A549 (cell line): ENCODE results near the gene NUP88.
A peak's percentile ranks its signal among the peaks of the same experiment; 100 is the strongest.

ENCODE experiments used
- CEBPB ChIP-seq, 2 experiments: fragments of >200 bp in 1 of 2; sonication (Bioruptor Twin) in 1 of 2; formaldehyde crosslinking in 1 of 2; IDR thresholded peaks; 2 replicates each; pipeline ENCODE4 v1.6.1; 2012 to 2016
- CTCF ChIP-seq: fragments of >200 bp; sonication (Bioruptor Twin); formaldehyde crosslinking; IDR thresholded peaks from 3 replicates; pipeline ENCODE4 v1.5.1; 2016
- ELK1 ChIP-seq: fragments of 150-350 bp; IDR thresholded peaks from 2 replicates; pipeline ENCODE4 v1.6.1; 2014; ENCODE audit warnings: low read depth, mild to moderate bottlenecking, low read length
- EP300 ChIP-seq, 2 experiments: fragments of >200 bp; sonication (Bioruptor Twin); formaldehyde crosslinking; IDR thresholded peaks; 2 replicates in 1 of 2; 3 replicates in 1 of 2; pipeline ENCODE4 v1.6.1; 2016 to 2017
- JUN ChIP-seq, 2 experiments: fragments of >200 bp; sonication (Bioruptor Twin); formaldehyde crosslinking; IDR thresholded peaks; 2 replicates in 1 of 2; 3 replicates in 1 of 2; pipeline ENCODE4 v1.6.1; 2016 to 2017
- KDM5A ChIP-seq: fragments of 200-600 bp; sonication (generic); IDR thresholded peaks from 2 replicates; pipeline ENCODE4 v1.6.1; 2016; ENCODE audit warnings: antibody characterized with exemption, mild to moderate bottlenecking
- MYC ChIP-seq: IDR thresholded peaks from 2 replicates; pipeline ENCODE4 v1.6.1; 2012; ENCODE audit warnings: mild to moderate bottlenecking, inconsistent platforms, low read length, improper control_type of control experiment, borderline replicate concordance
- POLR2A ChIP-seq: IDR thresholded peaks from 2 replicates; pipeline ENCODE4 v1.6.1; 2012; ENCODE audit warnings: mild to moderate bottlenecking, low read length
- RAD21 ChIP-seq, 2 experiments: fragments of >200 bp in 1 of 2; sonication (Bioruptor Twin) in 1 of 2; formaldehyde crosslinking in 1 of 2; IDR thresholded peaks in 1 of 2; conservative IDR thresholded peaks in 1 of 2; 2 replicates in 1 of 2; 3 replicates in 1 of 2; pipeline ENCODE4 v1.6.1; 2012 to 2018; ENCODE audit warnings: inconsistent platforms in 1 of 2
- RARB ChIP-seq: fragments of 250-450 bp; sonication (Bioruptor Pico); IDR thresholded peaks from 2 replicates; pipeline ENCODE4 v1.8.0; 2021; ENCODE audit warnings: mild to moderate bottlenecking, moderate library complexity
- TFCP2L1 ChIP-seq: fragments of 250-450 bp; sonication (Bioruptor Pico); IDR thresholded peaks from 2 replicates; pipeline ENCODE4 v1.5.0; 2021; ENCODE audit warnings: mild to moderate bottlenecking
- USF2 ChIP-seq: fragments of 450-650 bp; IDR thresholded peaks from 2 replicates; pipeline ENCODE4 v1.6.1; 2014; ENCODE audit warnings: antibody characterized with exemption
- ZC3H11A ChIP-seq: fragments of 450-650 bp; IDR thresholded peaks from 2 replicates; pipeline ENCODE4 v1.6.1; 2014; ENCODE audit warnings: antibody characterized with exemption, mild to moderate bottlenecking

DNA sequence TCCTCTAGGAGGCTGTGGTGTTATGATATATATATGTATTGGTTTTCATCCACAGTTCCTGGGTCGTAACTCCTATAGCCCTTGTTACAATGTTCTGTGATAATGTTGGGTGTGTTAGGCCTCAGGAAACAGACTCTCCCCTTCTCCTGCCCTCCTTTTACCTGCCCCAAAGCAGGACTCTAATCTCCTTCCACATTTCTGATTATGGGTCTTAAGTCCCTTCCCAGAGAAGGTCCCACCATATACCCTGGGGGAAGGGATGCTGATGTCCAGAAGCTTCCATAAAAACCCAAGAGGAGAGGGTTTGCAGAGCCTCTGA, 19.9 kb upstream of the NUP88 start:
- peak; percentile 34; the same call in 1 of the 3 replicates for TF ChIP-seq CTCF
- TF ChIP-seq MYC, result no peak
- TF ChIP-seq RARB (CRISPR knock-in tag), result no peak
- no peak for TF ChIP-seq ZC3H11A
- no peak for TF ChIP-seq CEBPB (IDR thresholded peaks at IDR 0.05)
- TF ChIP-seq USF2, result no peak
- TF ChIP-seq POLR2A, result no peak
- no peak for TF ChIP-seq EP300 (IDR thresholded peaks at IDR 0.05)
- no peak for TF ChIP-seq JUN (IDR thresholded peaks at IDR 0.05)
- 0 out of 5 replicates have a peak, but pooled peaks of 1 of the 2 experiments have one; percentile 3 for TF ChIP-seq RAD21 (conservative IDR thresholded peaks at IDR 0.05 in 1 of 2, IDR thresholded peaks at IDR 0.05 in 1 of 2)
- no peak for TF ChIP-seq KDM5A
- no peak for TF ChIP-seq ELK1
- no peak for TF ChIP-seq TFCP2L1
